ENCODE data around the gene MBNL1.

DNA sequence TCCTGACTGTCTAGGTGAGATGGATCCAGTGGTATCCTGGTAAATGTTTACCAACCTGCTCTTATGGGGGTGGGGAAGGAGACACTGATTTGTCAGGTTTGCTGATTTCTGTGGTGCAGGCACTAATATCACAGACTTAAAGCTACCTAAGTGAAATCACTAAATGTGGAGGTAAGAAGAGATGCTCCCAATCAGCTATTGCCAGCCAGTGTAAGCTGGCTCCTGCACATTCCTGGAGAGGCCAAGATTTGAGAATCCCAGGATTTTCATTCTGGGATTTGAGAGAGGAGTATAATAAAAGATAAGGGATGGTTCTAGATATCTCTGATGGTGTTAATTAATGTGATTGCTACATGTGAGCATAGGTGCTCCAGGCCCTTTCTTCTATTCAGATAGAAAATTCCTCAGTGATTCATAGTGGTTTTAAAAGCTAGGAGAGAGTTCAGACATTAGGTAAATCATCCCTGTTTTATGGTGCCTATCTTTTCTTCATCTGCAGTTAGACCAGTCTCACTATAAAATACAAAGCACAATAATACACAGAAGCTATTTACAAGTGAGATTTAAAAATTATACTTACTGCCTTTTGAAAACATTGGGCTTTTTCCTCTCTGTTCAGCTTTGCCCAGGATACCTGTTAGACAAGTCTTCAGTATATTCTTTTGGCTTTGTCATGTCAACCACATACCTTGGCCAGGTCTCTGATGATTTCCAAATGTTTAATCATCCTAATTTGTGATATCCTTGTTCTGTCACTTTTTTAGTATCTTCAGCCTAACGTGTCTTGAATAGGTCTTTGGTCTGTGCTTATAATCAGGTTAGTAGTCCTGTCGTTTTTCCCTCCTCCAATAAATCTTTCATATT is 90.9 kb downstream of the MBNL1 start:
- no peak for TF ChIP-seq CTCF (IDR thresholded peaks at IDR 0.05)
- TF ChIP-seq EZH2phosphoT487 (IDR thresholded peaks at IDR 0.05): no peak
- no peak for TF ChIP-seq EZH2 (IDR thresholded peaks at IDR 0.05)

All from neural progenitor cell (in vitro differentiated cells).